ENCODE measurements around the gene HSPA1B. TPM values are rescaled to one million over a fixed set of nuclear protein-coding genes. Genes with fewer than 3 reads are reported as not detected.

Gene HSPA1B
- total RNA-seq, 6 experiments from 2014 or later, result 41.5 to 144 (median 47.5) TPM

DNA sequence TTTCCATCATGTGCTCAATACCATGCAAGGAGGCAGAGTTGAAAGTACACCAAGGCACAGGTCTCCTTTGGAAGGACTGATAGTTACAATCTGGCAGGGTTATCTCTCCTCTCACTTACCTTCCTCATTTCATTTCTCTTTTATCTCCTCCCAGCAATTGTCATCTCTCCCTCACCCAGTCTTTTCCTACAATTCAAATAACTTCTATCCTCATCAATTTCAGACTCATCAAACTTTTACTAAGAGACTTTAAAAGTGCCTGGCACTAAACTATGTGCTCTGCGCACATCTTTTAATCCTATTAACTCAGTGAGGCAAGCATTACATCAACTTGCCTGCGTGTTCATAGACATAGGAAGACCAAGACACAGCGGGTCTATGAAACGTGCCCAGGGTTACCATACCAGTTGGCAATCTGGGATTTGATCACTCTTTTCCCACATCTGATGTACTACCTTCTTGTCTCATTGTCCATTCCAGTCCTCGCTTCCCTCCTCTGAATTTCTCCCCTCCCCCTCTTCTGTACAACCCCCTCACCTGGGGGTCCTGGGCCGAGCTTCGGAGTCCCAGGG is 33.2 kb upstream of the HSPA1B start:
- no peaks in the 10 kb centered on the region for H3K27me3 ChIP-seq
- WGBS (ENCODE audit: insufficient coverage, low coverage, low lambda C conversion rate, missing lambda C conversion rate), result 23% methylated on average over 7 of the region's 7 CpGs
- H3K4me3 ChIP-seq, result peak overlapping the region; percentile 80 to 97 (median 90)
- peak overlapping the region; percentile 92 to 99 (median 94) for H3K27ac ChIP-seq
- intact Hi-C loops (cut with DNase I), result no loop called here
- no peak for TF ChIP-seq POLR2A (IDR thresholded peaks at IDR 0.05)
- TF ChIP-seq, protein P1, sequence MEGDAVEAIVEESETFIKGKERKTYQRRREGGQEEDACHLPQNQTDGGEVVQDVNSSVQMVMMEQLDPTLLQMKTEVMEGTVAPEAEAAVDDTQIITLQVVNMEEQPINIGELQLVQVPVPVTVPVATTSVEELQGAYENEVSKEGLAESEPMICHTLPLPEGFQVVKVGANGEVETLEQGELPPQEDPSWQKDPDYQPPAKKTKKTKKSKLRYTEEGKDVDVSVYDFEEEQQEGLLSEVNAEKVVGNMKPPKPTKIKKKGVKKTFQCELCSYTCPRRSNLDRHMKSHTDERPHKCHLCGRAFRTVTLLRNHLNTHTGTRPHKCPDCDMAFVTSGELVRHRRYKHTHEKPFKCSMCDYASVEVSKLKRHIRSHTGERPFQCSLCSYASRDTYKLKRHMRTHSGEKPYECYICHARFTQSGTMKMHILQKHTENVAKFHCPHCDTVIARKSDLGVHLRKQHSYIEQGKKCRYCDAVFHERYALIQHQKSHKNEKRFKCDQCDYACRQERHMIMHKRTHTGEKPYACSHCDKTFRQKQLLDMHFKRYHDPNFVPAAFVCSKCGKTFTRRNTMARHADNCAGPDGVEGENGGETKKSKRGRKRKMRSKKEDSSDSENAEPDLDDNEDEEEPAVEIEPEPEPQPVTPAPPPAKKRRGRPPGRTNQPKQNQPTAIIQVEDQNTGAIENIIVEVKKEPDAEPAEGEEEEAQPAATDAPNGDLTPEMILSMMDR (IDR thresholded peaks at IDR 0.05), result no peak
- no peaks in the 10 kb centered on the region for H3K9me3 ChIP-seq
- peaks cover 0 to 2% (median 0%) of the 10 kb centered on the region in 4 donors for H3K36me3 ChIP-seq
- peaks cover 0 to 17% (median 4%) of the 10 kb centered on the region in 4 donors for H3K4me1 ChIP-seq
- DNase-seq, result no peak
- ATAC-seq, result no peak

DNA sequence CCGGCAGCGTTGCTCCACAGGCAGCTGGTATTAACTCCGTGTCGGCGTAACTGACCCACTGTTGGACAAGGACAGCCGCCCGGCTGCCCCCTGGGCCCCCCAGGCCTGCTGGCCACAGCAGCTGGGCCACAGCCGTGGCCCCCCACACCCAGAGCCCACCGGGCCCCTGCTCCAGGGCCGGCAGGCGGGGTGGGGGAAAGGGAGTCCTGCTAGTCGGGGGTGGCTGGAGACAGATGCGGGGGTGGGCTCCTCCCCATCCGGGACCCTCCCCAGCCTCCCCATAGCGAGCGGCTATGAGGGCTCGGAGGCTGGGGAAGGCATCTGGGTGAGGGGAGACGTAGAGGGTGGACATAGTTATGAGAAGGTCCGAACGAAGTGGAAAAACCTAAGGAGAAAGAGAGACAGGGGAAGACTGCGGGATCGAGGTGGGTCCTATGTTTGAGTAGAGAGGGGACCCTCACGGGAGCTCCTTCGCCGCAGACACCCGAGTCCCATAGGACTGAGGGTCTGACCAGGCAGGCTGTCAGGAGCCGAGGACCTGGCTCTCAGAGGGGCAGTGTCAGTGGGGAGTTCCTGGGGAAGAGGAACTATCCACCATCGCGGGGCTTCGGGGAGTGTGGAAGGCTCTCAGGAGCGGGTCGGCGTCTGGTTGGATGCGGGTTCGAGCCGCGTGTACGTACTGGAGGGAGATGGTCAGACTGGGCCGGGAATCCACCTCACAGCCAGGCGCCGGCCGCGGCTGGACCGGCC is 32.5 kb upstream of the HSPA1B start:
- peak overlapping the region; percentile 92 to 99 (median 94) for H3K27ac ChIP-seq
- no peaks in the 10 kb centered on the region for H3K27me3 ChIP-seq
- H3K9me3 ChIP-seq, result no peaks in the 10 kb centered on the region
- H3K36me3 ChIP-seq, result no peaks in the 10 kb centered on the region
- 3% methylated on average over 27 of the region's 44 CpGs for WGBS (ENCODE audit: insufficient coverage, low coverage, low lambda C conversion rate, missing lambda C conversion rate)
- peaks cover 0 to 17% (median 4%) of the 10 kb centered on the region in 4 donors for H3K4me1 ChIP-seq
- intact Hi-C loops (cut with DNase I), result no loop called here
- peak overlapping the region; percentile 80 to 97 (median 90) for H3K4me3 ChIP-seq
- peak in 3 of 4 donors; percentile 2 to 8 (median 2) for ATAC-seq
- no peak for TF ChIP-seq POLR2A (IDR thresholded peaks at IDR 0.05)
- TF ChIP-seq, protein P1 (IDR thresholded peaks at IDR 0.05), result no peak
- DNase-seq, result peak in 2 of 3 donors; percentile 44 to 52

DNA sequence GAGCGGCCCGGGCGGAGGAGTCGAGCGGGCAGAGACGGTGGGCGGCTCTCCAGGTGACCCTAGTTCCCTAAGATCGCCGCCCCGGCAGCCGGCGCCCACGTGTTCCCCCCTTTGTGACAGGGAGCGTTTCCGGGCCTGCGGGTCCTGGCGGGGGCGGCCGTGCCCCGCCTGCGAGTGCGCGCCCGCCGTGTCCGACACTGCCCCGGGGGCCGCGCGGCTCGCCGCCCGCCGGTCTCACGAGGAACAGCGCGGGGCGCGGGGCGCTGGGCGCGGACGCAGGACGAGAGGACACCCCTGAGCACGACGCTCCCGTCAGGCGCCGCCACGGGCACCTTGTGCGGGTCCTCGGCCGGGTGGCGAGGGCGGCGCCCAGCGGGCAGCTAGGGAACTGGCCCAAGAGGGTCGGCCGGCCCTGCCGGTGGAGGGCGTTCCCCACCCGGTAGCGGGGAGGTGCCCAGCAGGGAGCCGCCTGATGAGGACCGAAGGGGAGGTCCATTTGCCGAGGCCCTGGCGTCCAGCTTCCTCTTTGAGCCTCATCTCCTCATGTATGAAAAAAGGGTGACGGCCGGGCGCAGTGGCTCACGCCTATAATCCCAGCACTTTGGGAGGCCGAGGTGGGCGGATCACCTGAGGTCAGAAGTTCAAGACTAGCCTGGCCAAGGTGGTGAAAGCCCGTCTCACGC is 31.8 kb upstream of the HSPA1B start, which contains the start of gene VARS1:
Gene VARS1 (minus strand): TSS at position 137 of the 683 bp plus-strand sequence. CDS start 535 bp downstream, outside the sequence.
- peak within 1 kb of the TSS; percentile 92 to 99 (median 94) for H3K27ac ChIP-seq
- H3K9me3 ChIP-seq, result no peaks in the 10 kb centered on the region
- no peaks in the 10 kb centered on the region for H3K27me3 ChIP-seq
- H3K36me3 ChIP-seq, result no peaks in the 10 kb centered on the region
- intact Hi-C loops (cut with DNase I), result no loop called here
- H3K4me1 ChIP-seq, result peaks cover 0 to 16% (median 4%) of the 10 kb centered on the region in 4 donors
- 0% methylated on average over 11 of the region's 75 CpGs for WGBS (ENCODE audit: insufficient coverage, low coverage, low lambda C conversion rate, missing lambda C conversion rate)
- TF ChIP-seq, protein P1 (IDR thresholded peaks at IDR 0.05), result peak; percentile 82 to 96 (median 87)
- TF ChIP-seq POLR2A (IDR thresholded peaks at IDR 0.05), result peak; percentile 79
- ATAC-seq (peak; percentile 96 to 98 (median 97)), DNase-seq (peak; percentile 96 to 97 (median 96))
- peak within 1 kb of the TSS; percentile 80 to 97 (median 90) for H3K4me3 ChIP-seq

DNA sequence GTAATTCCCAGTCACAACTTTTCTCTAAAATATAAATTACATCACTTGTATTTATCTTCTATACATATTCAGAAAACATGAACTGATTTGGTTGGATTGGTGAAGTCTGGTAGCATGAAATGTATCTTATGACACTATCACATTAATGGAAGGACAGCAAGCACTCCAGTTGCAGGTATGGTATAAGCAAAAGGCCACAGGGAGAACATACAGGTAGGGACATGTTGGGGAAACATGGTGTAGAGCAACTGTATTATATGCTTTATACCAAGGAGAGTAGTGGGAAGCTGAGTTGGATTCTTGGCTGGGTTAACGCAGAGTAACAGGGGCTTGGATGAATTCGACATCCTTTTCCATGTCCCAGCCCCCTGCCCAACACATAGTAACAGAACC is 30.5 kb upstream of the HSPA1B start:
- H3K9me3 ChIP-seq, result no peaks in the 10 kb centered on the region
- DNase-seq (no peak), ATAC-seq (no peak)
- H3K4me3 ChIP-seq, result no peak overlapping the region
- H3K27ac ChIP-seq, result no peak overlapping the region
- no peaks in the 10 kb centered on the region for H3K36me3 ChIP-seq
- TF ChIP-seq POLR2A (IDR thresholded peaks at IDR 0.05), result no peak
- TF ChIP-seq, protein P1 (IDR thresholded peaks at IDR 0.05), result no peak
- peaks cover 0 to 12% (median 4%) of the 10 kb centered on the region in 4 donors for H3K4me1 ChIP-seq
- H3K27me3 ChIP-seq, result no peaks in the 10 kb centered on the region
- WGBS (ENCODE audit: insufficient coverage, low coverage, low lambda C conversion rate, missing lambda C conversion rate), result 94% methylated on average over 2 of the region's 2 CpGs
- intact Hi-C loops (cut with DNase I), result no loop called here

Data from right lobe of liver (tissue), 6 donors.